ENCODE results near the gene CBLIF. TPM values are rescaled to one million over a fixed set of nuclear protein-coding genes. Genes with fewer than 3 reads are reported as not detected.

CBLIF gene
- total RNA-seq, 1 experiment from 2014 or later, result not detected

GRCh38 chr11:59792507-59792906 is 52.8 kb downstream of the CBLIF start:
- intact Hi-C loops (cut with micrococcal nuclease; ENCODE audit: unreplicated experiment) (no loop called here), in situ Hi-C loops (cut with HindIII; ENCODE audit: low pct_unique_long_range_greater_than_20kb, low sequenced_read_pairs) (no loop called here)
- Histone ChIP-seq H3K27ac (ENCODE audit: low read length) (no peak overlapping the region), H3K4me3 (ENCODE audit: low read depth in 2 of 2, low read length in 2 of 2) (no peak overlapping the region), H3K27me3 (ENCODE audit: control insufficient read depth, insufficient read depth, low read length) (no peaks in the 10 kb centered on the region), H3K4me1 (ENCODE audit: control insufficient read depth, insufficient read depth, low read length) (peaks cover 4% of the 10 kb centered on the region; the same call in 1 of the 2 replicates), H3K9me3 (ENCODE audit: control insufficient read depth, insufficient read depth, low read depth, low read length) (no peaks in the 10 kb centered on the region), H3K36me3 (ENCODE audit: control insufficient read depth, insufficient read depth, low read length) (no peaks in the 10 kb centered on the region)
- no TSS peak for BruUV-seq (replicated peaks)
- ATAC-seq, result no peak
- DNase-seq (ENCODE audit: low read depth, low spot score), result no peak
- CTCF ChIA-PET, result no interaction called here
- POLR2A ChIA-PET, result no interaction called here
- TF ChIP-seq SIN3A (IDR thresholded peaks at IDR 0.05; ENCODE audit: borderline replicate concordance, insufficient read depth, low read depth, low read length) (no peak), REST (IDR thresholded peaks at IDR 0.05; ENCODE audit: insufficient read depth in 1 of 2, low read depth in 2 of 2, low read length in 1 of 2) (no peak), POLR2AphosphoS5 (IDR thresholded peaks at IDR 0.05; ENCODE audit: low read depth, low read length) (no peak), TCF7L2 (IDR thresholded peaks at IDR 0.05; ENCODE audit: low read depth, low read length) (no peak), CTCF (IDR thresholded peaks at IDR 0.05) (no peak)

GRCh38 chr11:59791639-59792038 is 53.7 kb downstream of the CBLIF start:
- no peak for ATAC-seq
- Histone ChIP-seq H3K27ac (ENCODE audit: low read length) (no peak overlapping the region), H3K9me3 (ENCODE audit: control insufficient read depth, insufficient read depth, low read depth, low read length) (no peaks in the 10 kb centered on the region), H3K4me3 (ENCODE audit: low read depth in 2 of 2, low read length in 2 of 2) (no peak overlapping the region), H3K27me3 (ENCODE audit: control insufficient read depth, insufficient read depth, low read length) (no peaks in the 10 kb centered on the region), H3K36me3 (ENCODE audit: control insufficient read depth, insufficient read depth, low read length) (no peaks in the 10 kb centered on the region), H3K4me1 (ENCODE audit: control insufficient read depth, insufficient read depth, low read length) (peaks cover 13% of the 10 kb centered on the region)
- ChIA-PET POLR2A (no interaction called here), CTCF (no interaction called here)
- BruUV-seq (replicated peaks), result no TSS peak
- no peak for DNase-seq (ENCODE audit: low read depth, low spot score)
- TF ChIP-seq POLR2AphosphoS5 (IDR thresholded peaks at IDR 0.05; ENCODE audit: low read depth, low read length) (no peak), REST (IDR thresholded peaks at IDR 0.05; ENCODE audit: insufficient read depth in 1 of 2, low read depth in 2 of 2, low read length in 1 of 2) (no peak), SIN3A (IDR thresholded peaks at IDR 0.05; ENCODE audit: borderline replicate concordance, insufficient read depth, low read depth, low read length) (no peak)
- intact Hi-C loops (cut with micrococcal nuclease; ENCODE audit: unreplicated experiment), result no loop called here
- in situ Hi-C loops (cut with HindIII; ENCODE audit: low pct_unique_long_range_greater_than_20kb, low sequenced_read_pairs), result no loop called here
